HuH-7.5 (cell line): ENCODE data around the gene DEDD.
"Not testable (repeated sequence)": the region's sequence is repeated elsewhere in the genome, so short reads cannot be mapped to it uniquely, and the experiment has no call there.

Source experiments
- DNase-seq: peaks from one replicate; pipeline ENCODE4 v3.0.0; 2011; ENCODE audit warnings: low spot score

Gene DEDD

DNA sequence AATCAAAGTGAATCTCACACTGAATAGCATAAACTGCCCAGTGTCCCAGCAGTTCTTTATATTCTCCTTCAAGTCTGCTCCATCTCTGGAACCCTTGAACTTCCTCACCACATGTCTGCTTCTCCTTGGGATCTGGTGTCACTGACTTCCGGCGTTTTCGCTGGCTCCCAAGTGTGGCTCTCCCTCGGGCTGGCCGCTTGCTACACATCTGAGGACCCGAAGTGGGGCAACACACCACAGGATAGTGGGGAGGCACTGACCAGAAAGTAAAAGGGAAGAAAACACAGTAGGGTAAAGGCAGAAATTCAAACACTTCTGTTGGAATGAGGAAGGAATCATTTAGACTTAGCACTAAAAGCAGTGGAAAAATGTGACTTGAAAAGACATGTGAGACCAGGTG is 9.5 kb downstream of the DEDD start:
- DNase-seq = no peak

DNA sequence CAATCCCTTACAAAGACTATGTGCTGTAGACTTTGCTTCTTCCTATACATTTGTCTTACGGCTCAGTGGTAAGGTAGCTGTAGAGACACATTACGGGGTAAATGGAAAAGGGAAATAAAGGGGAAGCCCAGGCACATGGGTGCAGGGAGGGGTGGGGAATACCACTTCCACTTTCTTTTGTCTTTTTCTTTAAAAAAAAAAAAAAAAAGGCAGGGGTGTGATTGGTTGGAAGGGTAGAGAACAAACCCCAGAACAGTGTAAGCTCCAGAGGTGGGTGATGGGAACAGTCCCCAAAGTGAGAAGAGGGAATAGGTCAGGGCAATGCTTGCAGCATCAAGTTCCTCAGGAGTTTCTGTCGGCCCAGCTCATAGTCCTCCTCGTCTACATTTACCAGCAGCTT is 10.6 kb downstream of the DEDD start:
- no peak for DNase-seq

GRCh38 chr1:161121042-161121650 is 11.3 kb downstream of the DEDD start:
- DNase-seq = no peak

DNA sequence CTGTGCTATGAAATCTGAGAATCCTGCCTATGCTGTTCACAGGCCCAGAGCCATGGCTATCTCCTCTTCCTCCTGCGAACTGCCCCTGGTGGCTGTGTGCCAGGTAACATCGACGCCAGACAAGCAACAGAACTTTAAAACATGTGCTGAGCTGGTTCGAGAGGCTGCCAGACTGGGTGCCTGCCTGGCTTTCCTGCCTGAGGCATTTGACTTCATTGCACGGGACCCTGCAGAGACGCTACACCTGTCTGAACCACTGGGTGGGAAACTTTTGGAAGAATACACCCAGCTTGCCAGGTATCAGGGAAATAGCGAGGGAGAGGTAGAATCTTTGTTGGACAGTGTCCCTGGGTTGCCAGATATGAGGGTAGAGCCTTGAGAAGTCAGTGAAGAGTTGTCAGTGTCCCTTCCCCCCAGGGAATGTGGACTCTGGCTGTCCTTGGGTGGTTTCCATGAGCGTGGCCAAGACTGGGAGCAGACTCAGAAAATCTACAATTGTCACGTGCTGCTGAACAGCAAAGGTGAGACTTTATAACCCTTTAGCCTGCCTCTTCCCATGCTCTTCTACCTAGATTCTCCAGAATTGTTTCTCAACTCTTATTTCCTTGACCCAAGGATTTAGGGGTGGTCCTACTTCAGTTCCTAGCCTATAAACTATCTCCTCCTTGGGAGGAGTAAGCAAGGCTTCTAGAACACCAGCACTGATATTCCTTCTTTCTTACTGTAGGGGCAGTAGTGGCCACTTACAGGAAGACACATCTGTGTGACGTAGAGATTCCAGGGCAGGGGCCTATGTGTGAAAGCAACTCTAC is 13.2 kb downstream of the DEDD start:
- no peak for DNase-seq

- peak; percentile 71 for DNase-seq
Observed at GRCh38 chr1:161117759-161118581, 14.5 kb downstream of the DEDD start, which contains the start of the genes NIT1 and PFDN2. Gene NIT1, plus strand, starts transcription at chr1:161118105. Its CDS starts 72 bp downstream, at chr1:161118177. Gene PFDN2, minus strand, starts transcription at chr1:161118037. Its CDS starts 11 bp downstream, at chr1:161118026.

DNA sequence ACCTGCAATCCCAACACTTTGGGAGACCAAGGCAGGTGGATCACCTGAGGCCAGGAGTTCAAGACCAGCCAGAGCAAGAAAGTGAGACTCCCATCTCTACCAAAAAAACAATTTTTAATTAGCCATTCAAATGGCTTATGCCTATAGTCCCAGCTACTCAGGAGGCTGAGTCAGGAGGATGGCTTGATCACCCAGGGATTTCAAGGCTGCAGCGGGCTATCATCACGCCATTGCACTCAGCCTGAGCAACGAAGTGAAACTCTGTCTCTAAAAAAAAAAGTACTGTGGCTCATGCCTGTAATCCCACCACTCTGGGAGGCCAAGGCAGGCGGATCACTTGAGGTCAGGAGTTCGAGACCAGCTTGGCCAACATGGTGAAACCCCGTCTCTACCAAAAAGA is 16.5 kb downstream of the DEDD start:
- not testable (repeated sequence) for DNase-seq

DNA sequence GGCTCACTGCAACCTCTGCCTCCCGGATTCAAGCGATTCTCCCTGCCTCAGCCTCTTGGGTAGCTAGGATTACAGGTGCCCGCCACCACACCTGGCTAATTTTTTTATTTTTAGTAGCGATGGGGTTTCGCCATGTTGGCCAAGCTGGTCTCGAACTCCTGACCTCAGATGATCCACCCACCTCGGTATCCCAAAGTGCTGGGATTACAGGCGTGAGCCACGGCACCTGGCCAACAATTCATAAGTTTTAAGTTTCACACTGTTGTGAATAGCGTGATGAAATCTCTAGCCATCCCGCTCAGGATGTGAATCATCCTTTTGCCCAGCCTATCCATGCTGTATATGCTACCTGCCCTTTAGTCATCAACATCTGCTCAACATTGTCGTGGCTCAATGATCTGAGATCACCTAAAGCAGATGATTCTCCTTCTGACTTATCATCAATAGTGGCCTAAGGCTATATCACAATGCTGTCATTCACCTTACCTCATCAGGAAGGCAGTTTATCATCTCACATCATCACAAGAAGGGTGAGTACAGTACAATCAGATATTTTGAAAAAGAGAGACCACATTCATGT is 17.2 kb downstream of the DEDD start:
- DNase-seq = no peak

- no peak for DNase-seq
Observed at GRCh38 chr1:161114556-161114955, 17.9 kb downstream of the DEDD start.

DNA sequence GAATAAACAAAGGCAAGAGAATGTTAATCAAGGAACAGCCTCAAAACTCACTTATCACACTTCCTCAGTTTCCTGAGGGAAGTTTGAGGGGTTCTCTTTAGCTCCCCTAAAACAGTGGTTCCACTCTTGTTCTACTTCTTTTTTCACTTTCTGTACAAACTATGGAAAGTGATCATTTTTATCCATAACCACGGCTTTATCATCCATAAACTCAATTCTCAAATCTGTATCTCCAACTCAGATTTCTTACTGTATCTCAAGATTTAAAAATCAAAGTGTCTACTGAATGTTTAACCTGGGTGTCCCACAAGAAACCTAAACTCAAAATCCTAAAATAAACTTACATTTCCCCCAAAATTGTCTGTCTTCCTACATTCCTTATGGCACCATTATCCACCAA is 18.6 kb downstream of the DEDD start:
- DNase-seq = no peak

DNA sequence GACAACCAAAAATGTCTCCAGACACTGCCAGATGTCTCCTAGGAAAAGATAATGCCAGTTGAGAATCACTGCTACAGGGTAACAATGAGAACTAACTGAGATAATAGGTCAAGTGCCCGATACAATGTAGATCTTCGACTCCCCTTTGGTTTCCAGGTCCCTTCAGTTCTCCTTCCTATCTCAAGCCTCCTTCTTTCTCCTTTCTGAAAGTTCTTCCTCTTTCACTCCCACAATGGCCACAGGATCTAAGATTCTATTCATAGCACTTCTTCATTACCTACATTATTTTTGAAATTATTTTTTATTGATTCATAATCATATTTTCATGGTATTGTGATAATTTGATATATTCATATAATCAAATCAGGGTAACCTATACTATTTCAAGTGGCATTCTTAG is 20.9 kb downstream of the DEDD start:
- no peak for DNase-seq

DNA sequence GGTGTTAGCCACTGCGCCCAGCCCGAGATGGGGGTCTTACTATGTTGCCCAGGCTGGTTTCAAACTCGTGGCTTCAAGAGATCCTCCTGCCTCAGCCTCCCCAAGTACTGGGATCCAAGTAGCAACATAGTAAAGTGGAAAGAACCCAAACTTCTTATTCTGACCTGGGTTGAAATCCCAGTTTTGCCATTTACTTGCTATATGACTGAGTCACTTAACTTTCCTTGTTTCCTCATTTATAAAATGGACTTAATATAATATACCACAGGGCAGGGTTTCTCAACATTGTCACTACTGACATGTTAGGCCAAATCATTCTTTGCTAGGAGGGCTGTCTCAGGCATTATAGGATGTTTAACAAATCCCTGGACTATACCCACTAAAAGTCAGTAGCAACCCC is 21.4 kb downstream of the DEDD start:
- no peak for DNase-seq

GRCh38 chr1:161106431-161106830 is 26.0 kb downstream of the DEDD start:
- no peak for DNase-seq

- no peak for DNase-seq
Observed at GRCh38 chr1:161100556-161100955, 31.9 kb downstream of the DEDD start.

DNA sequence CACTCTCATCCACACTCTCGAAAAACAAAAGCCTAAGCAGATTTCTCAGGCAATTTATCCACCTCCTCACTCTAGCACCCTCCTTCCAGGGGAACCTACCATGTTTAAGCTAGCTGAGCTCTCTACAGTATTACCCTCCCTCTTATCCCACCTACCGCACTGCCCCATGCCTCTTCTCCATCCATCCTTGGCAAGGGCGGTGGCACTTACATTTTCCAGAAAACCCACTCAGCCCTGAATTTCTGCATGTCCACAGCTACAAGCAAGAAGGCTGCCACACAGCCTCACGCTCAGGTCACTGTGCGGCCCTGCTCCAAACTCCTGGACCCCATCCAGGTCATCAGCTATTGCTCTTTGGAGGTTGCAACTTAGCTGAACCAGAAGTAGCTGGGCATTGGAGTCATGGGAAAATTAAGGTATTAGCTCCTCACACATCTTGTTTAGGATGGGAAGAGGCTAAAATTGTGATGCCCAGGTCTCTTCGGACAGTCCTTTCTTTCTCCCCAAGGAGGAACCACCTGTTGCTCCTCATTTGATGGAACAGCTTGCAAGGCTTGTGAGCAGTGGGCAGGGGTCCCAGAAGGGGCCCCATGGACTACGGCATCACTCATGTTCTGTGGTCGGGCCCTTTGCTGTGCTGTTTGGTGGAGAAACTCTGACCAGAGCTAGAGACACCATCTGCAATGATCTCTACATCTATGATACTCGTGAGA is 33.2 kb downstream of the DEDD start:
- DNase-seq = no peak

GRCh38 chr1:161098210-161099068 is 34.0 kb downstream of the DEDD start, which contains the start of gene KLHDC9:
Gene KLHDC9, plus strand, starts transcription at chr1:161098361. Its CDS starts 175 bp downstream, at chr1:161098536.
- peak; percentile 88 for DNase-seq

GRCh38 chr1:161096530-161096929 is 35.9 kb downstream of the DEDD start:
- no peak for DNase-seq

DNA sequence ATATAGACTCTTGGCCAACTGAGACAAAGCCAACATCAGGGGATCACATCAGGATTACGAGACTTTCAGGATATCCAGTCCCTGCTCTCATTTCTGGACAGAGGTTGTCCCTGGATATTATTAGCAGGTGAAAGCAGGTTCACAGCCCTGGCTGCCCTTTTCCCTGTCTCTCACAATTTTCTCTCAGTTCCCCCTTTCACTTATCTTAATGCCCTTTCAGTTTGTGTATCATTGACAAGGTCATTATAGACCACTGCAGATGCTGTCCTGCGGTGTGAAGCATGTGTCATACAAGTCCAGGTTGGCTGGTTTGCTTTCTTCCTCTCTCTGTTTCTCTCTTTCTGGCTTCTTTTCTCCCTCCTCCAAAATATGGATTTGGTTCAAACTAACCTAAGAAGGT is 36.5 kb downstream of the DEDD start:
- DNase-seq = no peak

- no peak for DNase-seq
Observed at GRCh38 chr1:161095230-161095629, 37.2 kb downstream of the DEDD start.

- DNase-seq = no peak
Observed at GRCh38 chr1:161094481-161094880, 38.0 kb downstream of the DEDD start.

- DNase-seq = no peak
Observed at GRCh38 chr1:161092621-161093028, 39.8 kb downstream of the DEDD start.
